Lung (tissue), 12 donors: ENCODE measurements around the gene LRCH1. TPM values are rescaled to one million over a fixed set of nuclear protein-coding genes. Genes with fewer than 3 reads are reported as not detected.

ENCODE experiments used
- ATAC-seq: fragments of 200-7000 bp; cut with Tn5 transposase; one replicate; pipeline ENCODE4 v1.9.1; 2020; ENCODE audit warnings: moderate number of reproducible peaks; ENCODE audit not compliant: insufficient read depth, low FRiP score
- DNase-seq, 3 donors: peaks; one replicate each; pipeline ENCODE4 v3.0.0-alpha.2; 2013 to 2017
- H3K27ac ChIP-seq, 2 donors: one replicate each; pipeline ENCODE4 v1.5.1; 2013; ENCODE audit warnings: mild to moderate bottlenecking in 2 of 2, moderate library complexity in 2 of 2, control low read depth in 1 of 2, inconsistent platforms in 1 of 2, low read depth in 1 of 2, low read length in 1 of 2
- H3K27me3 ChIP-seq, 3 donors: one replicate each; pipeline ENCODE4 v1.5.1; 2013; ENCODE audit warnings: low read length in 2 of 3; ENCODE audit not compliant: control insufficient read depth in 3 of 3, insufficient read depth in 3 of 3
- H3K36me3 ChIP-seq, 4 donors: one replicate each; pipeline ENCODE4 v1.5.1; 2013; ENCODE audit warnings: low read length in 4 of 4, mild to moderate bottlenecking in 1 of 4, moderate library complexity in 1 of 4; ENCODE audit not compliant: control insufficient read depth in 4 of 4, insufficient read depth in 4 of 4
- H3K4me1 ChIP-seq, 5 donors: one replicate each; pipeline ENCODE4 v1.5.1; 2013; ENCODE audit warnings: low read length in 5 of 5, mild to moderate bottlenecking in 2 of 5, moderate library complexity in 1 of 5; ENCODE audit not compliant: control insufficient read depth in 5 of 5, insufficient read depth in 5 of 5
- H3K4me3 ChIP-seq: one replicate; pipeline ENCODE4 v1.5.1; 2013; ENCODE audit warnings: mild to moderate bottlenecking, control low read depth, moderate library complexity
- H3K9ac ChIP-seq, 2 donors: one replicate each; pipeline ENCODE4 v1.5.1; 2013; ENCODE audit warnings: low read length in 2 of 2, control low read depth in 1 of 2; ENCODE audit not compliant: insufficient read depth in 1 of 2
- H3K9me3 ChIP-seq, 4 donors: one replicate each; pipeline ENCODE4 v1.5.1; 2013; ENCODE audit warnings: low read length in 3 of 4, mild to moderate bottlenecking in 1 of 4, moderate library complexity in 1 of 4; ENCODE audit not compliant: control insufficient read depth in 4 of 4, insufficient read depth in 3 of 4
- WGBS, 2 donors: extraction: QIAGEN DNeasy Blood & Tissue Kit; methylation state at CpG; one replicate each; pipeline ENCODE4 v1.1.7; 2013; 5-methylcytosine and 5-hydroxymethylcytosine counted together
- polyA plus RNA-seq, 2 donors: library from polyadenylated mRNA; stranded (reverse); fragments of 200-250 nt; gene quantifications; one replicate each; pipeline ENCODE4 v1.2.1, GENCODE V29; 2013
- total RNA-seq, 2 donors: library from RNA; depleted of rRNA in 1 of 2; stranded (reverse); fragments of >200 nt in 1 of 2; gene quantifications; one replicate each; pipeline ENCODE4 v1.2.1, GENCODE V29; 2014 to 2021
- TF ChIP-seq, protein P1 (sequence below): IDR thresholded peaks from 2 replicates; pipeline ENCODE4 v1.5.1; 2012; ENCODE audit warnings: mild to moderate bottlenecking; ENCODE audit errors: control extremely low read depth, extremely low read depth
- donor health status: control.
- donor health status: control.
- donor health status: Bipolar disorder and iron deficiency.
- donor health status: healthy.
- donor health status: DM: yes; HTN: yes; CAD: no.

Gene LRCH1
- total and polyA plus RNA-seq, 4 donors = 3.6 to 35.4 (median 13.2) TPM

DNA sequence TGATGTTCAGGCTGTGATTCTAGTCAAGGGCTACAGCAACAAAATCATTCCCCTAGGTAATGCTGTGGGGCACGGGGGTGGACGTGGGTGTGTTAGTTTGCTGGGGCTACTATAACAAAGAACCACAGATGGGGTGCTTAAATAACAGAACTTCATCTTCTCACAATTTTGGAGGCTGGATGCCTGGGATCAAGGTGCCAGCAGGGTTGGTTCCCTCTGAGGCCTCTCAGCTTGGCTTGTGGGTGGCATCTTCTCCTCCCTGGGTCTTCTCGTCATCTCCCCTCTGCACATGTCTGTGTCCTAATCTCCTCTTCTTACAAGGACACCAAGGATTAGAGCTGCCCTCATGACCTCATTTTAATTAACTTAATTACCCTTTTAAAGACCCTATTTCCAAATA is 129.0 kb downstream of the LRCH1 start:
- no peak overlapping the region for H3K9ac ChIP-seq
- peaks cover 0 to 8% (median 5%) of the 10 kb centered on the region in 4 donors for H3K36me3 ChIP-seq
- H3K27me3 ChIP-seq = no peaks in the 10 kb centered on the region
- peaks cover 3 to 30% (median 17%) of the 10 kb centered on the region in 5 donors for H3K4me1 ChIP-seq
- no peak for DNase-seq
- ATAC-seq = no peak
- 96 to 97% methylated on average over 3 of the region's 3 CpGs for WGBS, 2 donors
- TF ChIP-seq, protein P1, sequence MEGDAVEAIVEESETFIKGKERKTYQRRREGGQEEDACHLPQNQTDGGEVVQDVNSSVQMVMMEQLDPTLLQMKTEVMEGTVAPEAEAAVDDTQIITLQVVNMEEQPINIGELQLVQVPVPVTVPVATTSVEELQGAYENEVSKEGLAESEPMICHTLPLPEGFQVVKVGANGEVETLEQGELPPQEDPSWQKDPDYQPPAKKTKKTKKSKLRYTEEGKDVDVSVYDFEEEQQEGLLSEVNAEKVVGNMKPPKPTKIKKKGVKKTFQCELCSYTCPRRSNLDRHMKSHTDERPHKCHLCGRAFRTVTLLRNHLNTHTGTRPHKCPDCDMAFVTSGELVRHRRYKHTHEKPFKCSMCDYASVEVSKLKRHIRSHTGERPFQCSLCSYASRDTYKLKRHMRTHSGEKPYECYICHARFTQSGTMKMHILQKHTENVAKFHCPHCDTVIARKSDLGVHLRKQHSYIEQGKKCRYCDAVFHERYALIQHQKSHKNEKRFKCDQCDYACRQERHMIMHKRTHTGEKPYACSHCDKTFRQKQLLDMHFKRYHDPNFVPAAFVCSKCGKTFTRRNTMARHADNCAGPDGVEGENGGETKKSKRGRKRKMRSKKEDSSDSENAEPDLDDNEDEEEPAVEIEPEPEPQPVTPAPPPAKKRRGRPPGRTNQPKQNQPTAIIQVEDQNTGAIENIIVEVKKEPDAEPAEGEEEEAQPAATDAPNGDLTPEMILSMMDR = no peak
- no peak overlapping the region for H3K27ac ChIP-seq
- H3K9me3 ChIP-seq = no peaks in the 10 kb centered on the region
- no peak overlapping the region for H3K4me3 ChIP-seq

DNA sequence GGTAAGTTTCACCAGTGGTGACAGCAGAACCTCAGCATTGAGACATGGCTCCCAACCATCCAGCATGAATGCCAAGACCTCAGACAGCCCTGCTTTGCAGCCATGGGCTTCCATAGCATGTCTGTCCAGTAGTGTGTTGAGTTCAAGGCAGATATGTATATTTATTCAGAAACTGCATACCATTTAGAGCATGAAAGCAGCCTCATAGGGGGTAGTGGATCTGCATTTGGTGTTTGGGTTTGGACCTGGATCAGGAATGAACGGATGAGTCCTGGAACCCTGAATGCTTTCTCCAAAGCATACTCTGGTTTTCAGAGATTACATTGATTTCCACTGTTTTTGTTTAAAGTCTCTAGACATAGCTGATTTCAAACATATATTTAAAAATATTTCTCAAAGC is 129.7 kb downstream of the LRCH1 start:
- H3K9ac ChIP-seq = no peak overlapping the region
- H3K36me3 ChIP-seq = peaks cover 0 to 8% (median 6%) of the 10 kb centered on the region in 4 donors
- TF ChIP-seq, protein P1 = no peak
- no peaks in the 10 kb centered on the region for H3K27me3 ChIP-seq
- no peak overlapping the region for H3K4me3 ChIP-seq
- peaks cover 3 to 33% (median 17%) of the 10 kb centered on the region in 5 donors for H3K4me1 ChIP-seq
- no peak for ATAC-seq
- WGBS, 2 donors = 100% methylated on average over 1 of the region's 1 CpG
- no peak overlapping the region for H3K27ac ChIP-seq
- DNase-seq = no peak
- no peaks in the 10 kb centered on the region for H3K9me3 ChIP-seq

DNA sequence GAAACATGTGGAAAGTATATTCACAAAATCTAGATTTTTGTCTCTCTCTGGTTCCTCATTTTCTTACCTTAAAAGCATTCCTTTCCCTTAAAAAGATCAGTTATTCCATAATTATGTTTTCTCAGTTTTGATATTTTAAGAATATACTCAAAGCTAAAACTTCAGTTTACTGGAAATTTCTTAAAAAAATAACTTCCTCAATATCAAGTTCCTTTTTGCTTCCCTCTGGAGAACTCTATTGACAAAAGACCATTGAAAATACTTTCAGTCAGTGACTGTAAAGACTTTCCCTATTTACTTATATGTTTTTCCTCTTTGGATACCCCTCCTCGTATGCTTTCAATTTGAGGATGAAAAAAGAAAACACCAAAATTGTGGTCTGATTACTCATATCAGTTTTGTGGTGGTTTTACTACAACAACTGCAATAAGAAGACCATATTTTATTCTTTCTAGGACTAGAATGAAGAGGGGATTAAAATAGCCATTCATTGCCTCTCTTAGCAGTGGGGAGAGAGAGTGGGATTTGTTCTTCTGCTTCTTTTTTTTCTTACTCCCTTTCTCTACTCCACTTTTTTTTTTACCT is 130.8 kb downstream of the LRCH1 start:
- Histone ChIP-seq H3K4me1 (peaks cover 3 to 37% (median 19%) of the 10 kb centered on the region in 5 donors), H3K36me3 (peaks cover 0 to 8% (median 6%) of the 10 kb centered on the region in 4 donors), H3K27ac (no peak overlapping the region), H3K9ac (no peak overlapping the region), H3K4me3 (no peak overlapping the region), H3K9me3 (no peaks in the 10 kb centered on the region), H3K27me3 (no peaks in the 10 kb centered on the region)
- TF ChIP-seq, protein P1 = no peak
- 27 to 53% methylated on average over 1 of the region's 1 CpG for WGBS, 2 donors
- no peak for ATAC-seq
- DNase-seq = no peak
